ENCODE data around the gene ISCA2.

Gene ISCA2

GRCh38 chr14:74500417-74501134 is 7.0 kb downstream of the ISCA2 start:
- peaks cover 16% of the 10 kb centered on the region for H3K4me1 Mint-ChIP-seq
- H3K36me3 Mint-ChIP-seq (ENCODE audit: low read depth) = peaks cover 7% of the 10 kb centered on the region
- TF ChIP-seq CTCF (IDR thresholded peaks at IDR 0.05) = no peak
- H3K4me3 Mint-ChIP-seq = no peak overlapping the region
- no peaks in the 10 kb centered on the region for H3K27me3 Mint-ChIP-seq (ENCODE audit: low read depth, poor library complexity)
- H3K9me3 Mint-ChIP-seq = no peaks in the 10 kb centered on the region
- no peak for DNase-seq
- no peak overlapping the region for H3K27ac Mint-ChIP-seq

DNA sequence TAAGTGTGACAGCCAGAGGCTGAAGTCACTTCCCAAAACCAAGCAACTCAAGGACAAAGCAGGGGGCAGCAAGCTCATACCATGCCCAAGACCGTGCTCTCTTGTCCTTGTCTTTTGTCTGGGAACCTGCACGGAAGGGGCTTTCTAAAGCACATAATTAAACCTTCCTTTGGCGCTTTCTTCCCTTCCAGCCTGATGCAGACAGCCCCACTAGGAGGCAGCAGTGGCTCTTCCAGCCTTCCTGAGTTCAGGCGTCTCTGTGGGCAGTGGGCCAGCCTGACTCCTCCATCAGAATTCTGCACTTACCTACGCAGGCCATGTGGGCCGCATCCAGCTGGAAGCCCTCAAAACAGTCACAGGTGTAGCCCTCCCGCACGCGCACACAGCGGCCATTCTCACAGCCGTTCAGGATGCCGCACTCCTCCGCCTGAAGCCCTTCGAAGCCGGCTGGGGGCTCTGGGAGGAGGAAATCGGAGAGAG is 7.6 kb downstream of the ISCA2 start:
- peak; percentile 69 for TF ChIP-seq CTCF (IDR thresholded peaks at IDR 0.05)
- DNase-seq = peak; percentile 65
- peaks cover 16% of the 10 kb centered on the region for H3K4me1 Mint-ChIP-seq
- no peaks in the 10 kb centered on the region for H3K9me3 Mint-ChIP-seq
- H3K4me3 Mint-ChIP-seq = no peak overlapping the region
- no peak overlapping the region for H3K27ac Mint-ChIP-seq
- no peaks in the 10 kb centered on the region for H3K27me3 Mint-ChIP-seq (ENCODE audit: low read depth, poor library complexity)
- H3K36me3 Mint-ChIP-seq (ENCODE audit: low read depth) = peaks cover 7% of the 10 kb centered on the region

- no peaks in the 10 kb centered on the region for H3K27me3 Mint-ChIP-seq (ENCODE audit: low read depth, poor library complexity)
Measured at GRCh38 chr14:74501691-74502090, 8.1 kb downstream of the ISCA2 start.

DNA sequence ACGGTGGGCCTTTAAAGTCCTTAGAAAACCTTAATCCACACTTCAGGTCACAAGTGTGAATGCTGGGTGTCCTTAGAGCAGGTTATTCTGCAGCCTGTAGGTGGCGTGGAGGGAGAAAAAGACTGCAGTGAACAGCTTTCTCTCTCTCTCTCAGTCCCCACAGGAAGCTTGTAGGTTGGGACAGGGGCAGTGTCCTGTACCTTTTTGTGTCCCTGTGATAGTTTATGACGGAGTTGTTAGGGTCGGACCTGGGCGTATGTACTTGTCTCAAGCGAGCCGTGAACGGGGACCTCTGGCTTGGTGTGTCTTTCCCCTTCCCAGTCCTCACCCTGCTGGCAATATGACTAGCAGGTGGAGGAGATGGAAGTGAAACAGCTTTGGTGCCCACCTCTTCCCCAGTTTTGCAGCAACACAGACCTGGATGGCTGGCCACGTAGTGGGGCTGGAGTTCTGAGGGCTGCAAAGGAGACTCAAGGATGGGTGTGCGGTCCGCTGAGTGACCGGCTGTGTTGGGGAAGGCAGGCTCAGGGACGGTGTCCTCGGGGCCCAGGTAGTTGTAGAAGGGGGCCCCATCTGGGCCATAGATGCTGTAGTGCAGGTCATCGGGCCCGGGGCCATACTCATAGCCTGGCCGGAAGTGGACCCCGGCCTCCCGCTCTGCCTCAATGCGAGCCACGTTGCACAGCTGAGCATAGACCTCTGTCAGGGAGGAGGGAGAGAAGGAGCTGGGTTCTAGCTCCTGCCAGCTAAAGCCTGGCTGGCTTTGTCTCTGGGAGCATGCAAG is 8.9 kb downstream of the ISCA2 start:
- Mint-ChIP-seq H3K4me3 (no peak overlapping the region), H3K27me3 (ENCODE audit: low read depth, poor library complexity) (no peaks in the 10 kb centered on the region), H3K4me1 (peaks cover 22% of the 10 kb centered on the region), H3K36me3 (ENCODE audit: low read depth) (peaks cover 5% of the 10 kb centered on the region), H3K27ac (no peak overlapping the region), H3K9me3 (no peaks in the 10 kb centered on the region)
- TF ChIP-seq CTCF (IDR thresholded peaks at IDR 0.05) = peak; percentile 44
- DNase-seq = peak; percentile 44

More at GRCh38 chr14:74501691-74502090, 8.1 kb downstream of the ISCA2 start:
- H3K36me3 Mint-ChIP-seq (ENCODE audit: low read depth) = peaks cover 7% of the 10 kb centered on the region
- no peak for TF ChIP-seq CTCF (IDR thresholded peaks at IDR 0.05)
- no peak for DNase-seq
- no peak overlapping the region for H3K4me3 Mint-ChIP-seq
- no peak overlapping the region for H3K27ac Mint-ChIP-seq
- peaks cover 16% of the 10 kb centered on the region for H3K4me1 Mint-ChIP-seq
- no peaks in the 10 kb centered on the region for H3K9me3 Mint-ChIP-seq

- no peaks in the 10 kb centered on the region for H3K9me3 Mint-ChIP-seq
- no peak overlapping the region for H3K27ac Mint-ChIP-seq
- DNase-seq = no peak
- TF ChIP-seq CTCF (IDR thresholded peaks at IDR 0.05) = no peak
- peaks cover 29% of the 10 kb centered on the region for H3K4me1 Mint-ChIP-seq
- no peaks in the 10 kb centered on the region for H3K27me3 Mint-ChIP-seq (ENCODE audit: low read depth, poor library complexity)
- H3K4me3 Mint-ChIP-seq = no peak overlapping the region
- no peaks in the 10 kb centered on the region for H3K36me3 Mint-ChIP-seq (ENCODE audit: low read depth)
Measured at GRCh38 chr14:74503291-74503937, 9.8 kb downstream of the ISCA2 start.

All from nephron progenitor cell (in vitro differentiated cells).